ENCODE data around the gene VAV2.

VAV2 gene

GRCh38 chr9:133979921-133980863, 11.9 kb downstream of the VAV2 start:
- no peak for DNase-seq (ENCODE audit: low spot score)

DNA sequence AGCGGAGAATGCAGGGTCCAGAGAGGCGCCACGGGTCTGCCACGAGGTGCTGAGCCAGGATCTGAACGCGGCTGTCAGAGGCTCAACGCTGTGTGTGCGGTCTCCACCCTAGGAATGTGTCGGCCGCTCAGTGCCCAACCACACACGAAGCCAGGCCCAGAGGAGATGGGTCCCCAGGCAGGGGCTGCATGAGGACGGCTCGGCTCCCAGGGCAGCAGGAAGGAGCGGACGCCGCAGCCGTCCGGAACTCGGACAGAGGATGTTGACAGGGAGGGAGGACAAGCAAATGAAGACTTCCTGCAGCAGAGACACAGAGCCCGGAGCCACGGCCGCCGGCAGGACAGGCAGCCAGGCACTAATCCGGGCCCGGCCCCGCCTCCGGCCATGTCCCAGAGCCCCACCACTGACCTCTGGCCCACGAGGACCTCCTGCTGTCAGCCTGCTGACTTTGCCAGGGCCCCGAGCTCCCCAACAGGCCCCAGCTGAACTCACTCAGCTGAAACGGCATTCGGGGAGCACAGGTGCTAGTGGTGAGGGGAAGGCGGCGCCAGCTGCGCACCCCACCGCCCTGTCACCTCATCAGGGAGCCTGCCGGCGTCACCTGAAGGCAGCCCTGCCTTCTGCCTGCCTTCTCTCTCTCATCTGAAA, 12.7 kb downstream of the VAV2 start:
- no peak for DNase-seq (ENCODE audit: low spot score)

DNA sequence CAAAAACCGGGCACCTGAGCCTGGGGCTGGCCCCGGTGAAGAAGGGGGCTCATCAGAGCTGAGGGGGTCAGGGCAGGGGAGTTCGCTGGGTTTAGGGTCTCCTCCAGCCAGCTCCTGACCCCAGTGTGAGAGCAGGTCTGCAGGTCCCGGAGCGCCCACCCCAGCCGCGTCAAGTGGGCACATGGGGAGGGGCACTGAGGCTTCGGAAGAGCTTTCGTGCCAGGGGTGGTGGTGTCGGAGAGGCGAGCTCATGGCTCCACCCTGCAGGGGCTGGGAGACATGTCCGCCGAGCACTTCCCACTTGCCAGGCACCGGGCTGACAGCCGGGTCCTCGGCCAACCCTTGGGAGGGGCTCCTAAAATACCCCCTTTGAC, 13.2 kb downstream of the VAV2 start:
- no peak for DNase-seq (ENCODE audit: low spot score)

DNA sequence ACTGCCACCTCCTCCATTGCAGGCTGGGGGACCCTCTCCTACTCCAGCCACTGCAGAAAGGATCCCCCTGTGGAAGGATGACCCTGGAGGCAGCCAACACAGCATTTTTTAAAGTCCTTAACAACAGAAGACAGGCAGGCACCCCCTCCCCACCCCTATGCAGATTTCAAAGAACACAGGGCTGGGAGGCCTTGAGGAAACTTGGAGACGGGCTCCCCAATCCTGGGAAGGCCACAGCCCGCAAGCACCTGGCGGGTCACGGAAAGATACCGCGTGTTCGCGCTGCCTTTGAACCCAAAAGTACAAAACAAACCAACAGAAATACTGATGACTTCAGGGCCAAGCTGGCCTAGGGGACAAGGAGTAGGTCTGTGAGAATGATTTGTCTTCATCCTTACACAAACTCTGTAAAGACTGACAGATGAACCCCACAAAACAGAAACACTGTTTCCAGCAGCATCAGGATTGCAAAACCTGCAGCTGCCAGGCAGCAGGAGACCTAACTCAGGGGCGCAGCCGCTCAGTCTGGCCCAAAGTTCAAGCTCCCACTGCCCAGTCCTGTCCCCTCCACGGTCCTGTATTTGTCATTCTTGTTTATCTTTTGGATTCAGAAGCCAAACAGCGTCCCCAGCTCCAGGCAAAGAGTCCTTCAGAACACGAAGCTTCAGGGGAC, 13.8 kb downstream of the VAV2 start:
- DNase-seq (ENCODE audit: low spot score): no peak

DNA sequence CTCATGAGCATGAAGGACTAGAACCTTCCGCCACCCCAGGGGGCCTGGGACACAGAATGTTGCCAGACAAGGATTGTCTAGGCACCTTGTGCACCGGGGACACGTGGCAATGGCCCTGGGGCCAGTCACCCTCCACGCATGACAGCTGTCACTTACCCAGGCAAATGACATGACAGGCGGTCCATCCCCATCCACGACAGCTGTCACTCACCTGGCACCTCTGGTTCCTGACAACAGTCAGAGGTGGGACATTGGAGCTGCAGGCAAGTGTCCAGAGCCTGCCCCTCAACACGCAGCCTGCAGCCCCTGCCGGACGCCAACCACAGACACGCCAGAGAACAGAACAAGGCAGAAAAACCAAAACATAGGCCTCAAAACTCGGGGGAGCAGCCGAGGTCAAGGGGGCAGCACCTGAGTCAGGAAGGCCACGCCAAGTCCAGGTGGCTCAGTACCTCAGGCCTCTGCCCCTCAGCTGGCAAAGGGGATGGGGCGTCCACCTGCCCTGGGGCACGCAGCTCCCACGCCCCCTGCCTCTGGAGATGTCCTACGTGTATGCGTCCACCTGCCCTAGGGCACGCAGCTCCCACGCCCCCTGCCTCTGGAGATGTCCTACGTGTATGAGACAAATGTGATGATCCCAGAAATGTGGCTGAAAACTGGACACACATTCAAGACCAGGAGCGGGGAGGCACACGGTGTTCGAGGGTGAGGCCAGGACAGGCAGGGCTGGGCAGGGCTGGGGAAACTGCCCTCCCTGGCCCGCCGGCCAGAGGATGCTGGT, 14.5 kb downstream of the VAV2 start:
- DNase-seq (ENCODE audit: low spot score): no peak

GRCh38 chr9:133976887-133977286, 15.2 kb downstream of the VAV2 start:
- no peak for DNase-seq (ENCODE audit: low spot score)

- no peak for DNase-seq (ENCODE audit: low spot score)
Observed at GRCh38 chr9:133976191-133976861, 15.8 kb downstream of the VAV2 start.

DNA sequence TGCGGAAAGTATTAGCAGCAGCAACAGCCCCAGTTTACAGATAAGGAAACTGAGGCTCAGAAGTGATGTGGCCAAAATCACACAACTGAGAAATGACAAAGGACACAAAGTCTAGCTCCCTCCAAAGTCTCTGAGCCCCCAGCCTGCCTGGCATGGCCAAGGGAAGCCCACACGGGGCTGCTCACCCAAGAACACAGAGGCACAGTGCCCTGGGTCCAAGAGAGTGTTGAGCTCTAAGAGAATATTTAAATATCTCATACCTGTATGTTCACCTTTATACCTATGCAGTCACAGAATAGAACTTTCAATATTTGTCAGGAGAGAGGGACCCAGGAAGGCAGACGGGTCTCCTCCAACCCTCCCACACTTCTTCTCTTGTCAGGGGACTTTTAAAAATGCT, 16.6 kb downstream of the VAV2 start:
- no peak for DNase-seq (ENCODE audit: low spot score)

DNA sequence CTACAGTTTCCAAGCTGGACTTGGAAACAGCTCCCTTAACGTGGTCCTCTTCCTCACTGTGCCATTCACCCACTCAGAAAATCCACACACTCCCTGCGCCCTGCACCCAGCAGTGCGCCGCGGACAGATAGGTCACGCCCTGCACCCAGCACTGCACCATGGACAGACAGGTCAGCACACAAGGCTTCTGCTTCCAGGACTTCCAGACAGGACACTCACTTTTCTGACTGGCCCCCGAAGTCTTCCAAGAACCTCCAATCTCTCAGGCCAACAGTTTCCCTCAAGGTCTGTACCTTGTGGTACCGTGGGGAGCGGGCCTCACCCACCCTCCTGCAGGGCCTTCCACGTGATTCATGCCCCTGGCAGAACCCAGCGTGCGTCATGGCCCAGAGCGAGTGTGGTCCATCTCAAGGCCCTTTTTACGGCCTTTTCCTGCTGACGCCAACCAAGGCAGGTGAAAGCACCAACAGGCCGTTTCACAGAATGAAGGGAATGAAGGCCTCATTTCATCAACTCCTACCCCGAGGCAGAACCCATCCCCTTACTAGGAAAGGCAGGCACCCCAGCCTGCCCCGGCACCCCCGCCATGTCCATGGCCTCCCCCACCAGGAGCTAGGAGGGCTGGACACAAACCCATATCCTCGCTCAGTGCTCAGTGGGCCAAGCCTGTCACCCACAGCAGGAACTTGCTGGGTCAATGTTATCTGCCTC, 17.3 kb downstream of the VAV2 start:
- no peak for DNase-seq (ENCODE audit: low spot score)

DNA sequence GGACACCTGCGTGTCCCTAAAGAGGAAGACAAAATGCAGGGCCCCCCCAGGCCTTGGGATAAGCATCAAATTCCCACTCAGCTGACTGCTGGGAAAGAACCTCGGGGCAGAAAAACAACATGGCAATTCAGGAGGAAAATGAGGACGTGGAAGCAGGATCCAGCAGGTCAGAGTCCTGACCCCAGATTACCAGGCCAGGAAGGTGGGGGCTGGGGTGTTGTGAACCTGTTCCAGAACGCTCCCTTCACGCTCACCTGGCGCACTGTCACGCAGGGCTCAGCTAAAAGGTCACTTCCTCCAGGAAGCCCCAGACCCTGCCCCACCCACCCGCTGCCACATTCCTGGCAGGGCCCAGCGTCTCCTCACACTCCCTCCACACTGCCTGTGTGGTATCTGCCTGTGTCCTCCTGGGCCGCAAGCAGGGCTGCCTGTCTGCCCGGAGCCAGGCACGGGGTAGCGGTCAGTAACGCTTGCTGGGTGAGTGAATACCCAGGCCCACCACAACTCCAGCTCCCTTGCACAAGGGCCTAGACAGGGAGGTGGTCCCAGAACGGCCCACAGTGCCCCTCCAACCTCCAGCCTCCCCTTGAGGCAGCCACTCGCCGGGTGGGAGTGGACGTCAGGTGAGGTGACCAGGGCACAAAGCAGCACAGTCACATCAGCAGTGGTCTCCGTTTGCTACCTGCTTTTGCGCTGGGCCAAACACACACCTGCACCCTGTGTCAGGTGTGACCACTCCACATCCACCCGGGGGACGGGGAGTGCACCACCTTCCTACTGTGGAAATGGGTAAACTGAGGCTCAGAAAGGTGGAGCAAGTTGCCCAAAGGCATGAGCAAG, 18.1 kb downstream of the VAV2 start:
- DNase-seq (ENCODE audit: low spot score): no peak

- no peak for DNase-seq (ENCODE audit: low spot score)
Observed at GRCh38 chr9:133973111-133973790, 18.9 kb downstream of the VAV2 start.

- no peak for DNase-seq (ENCODE audit: low spot score)
Observed at GRCh38 chr9:133971981-133972941, 19.9 kb downstream of the VAV2 start.

DNA sequence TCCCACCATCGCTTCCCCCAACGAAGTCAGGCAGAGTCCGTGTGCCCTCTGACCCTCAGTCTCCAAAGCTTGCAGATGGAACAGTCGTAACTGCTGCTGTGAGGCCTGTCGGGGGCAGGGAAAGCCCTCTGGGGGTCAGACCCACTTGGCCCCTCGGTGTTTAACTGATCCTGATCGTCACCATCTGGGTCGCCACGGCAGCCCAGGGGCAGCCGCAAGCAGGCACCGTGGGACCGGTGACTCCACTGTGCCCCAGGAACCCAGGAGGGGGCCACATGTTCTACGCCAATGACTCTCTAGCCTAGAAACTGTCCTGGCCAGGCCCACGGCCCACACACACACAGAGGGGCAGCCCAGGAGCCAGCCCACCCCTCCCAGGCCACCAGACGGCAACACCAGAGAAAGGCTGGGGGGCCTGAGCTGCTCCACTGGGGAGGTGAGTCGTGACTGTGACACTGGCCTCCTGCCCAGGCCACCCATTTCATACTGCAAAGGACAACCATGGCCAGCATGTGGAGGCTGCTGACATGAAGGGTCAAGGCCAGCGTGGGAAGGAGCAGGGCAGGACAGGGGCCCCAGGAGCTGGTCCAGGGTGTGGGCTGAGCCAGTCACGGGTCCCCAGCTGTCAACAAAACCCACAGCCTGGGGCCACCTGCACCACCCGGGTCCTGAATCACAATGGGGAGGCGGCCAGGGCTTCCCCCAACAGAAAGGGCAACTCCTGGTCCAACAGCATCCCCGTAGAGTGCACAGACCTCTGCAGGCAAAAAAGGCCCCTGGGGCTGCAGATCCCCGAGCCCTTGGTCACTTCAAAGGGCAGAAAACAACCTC, 20.8 kb downstream of the VAV2 start:
- no peak for DNase-seq (ENCODE audit: low spot score)

- no peak for DNase-seq (ENCODE audit: low spot score)
Observed at GRCh38 chr9:133970581-133971058, 21.5 kb downstream of the VAV2 start.

DNA sequence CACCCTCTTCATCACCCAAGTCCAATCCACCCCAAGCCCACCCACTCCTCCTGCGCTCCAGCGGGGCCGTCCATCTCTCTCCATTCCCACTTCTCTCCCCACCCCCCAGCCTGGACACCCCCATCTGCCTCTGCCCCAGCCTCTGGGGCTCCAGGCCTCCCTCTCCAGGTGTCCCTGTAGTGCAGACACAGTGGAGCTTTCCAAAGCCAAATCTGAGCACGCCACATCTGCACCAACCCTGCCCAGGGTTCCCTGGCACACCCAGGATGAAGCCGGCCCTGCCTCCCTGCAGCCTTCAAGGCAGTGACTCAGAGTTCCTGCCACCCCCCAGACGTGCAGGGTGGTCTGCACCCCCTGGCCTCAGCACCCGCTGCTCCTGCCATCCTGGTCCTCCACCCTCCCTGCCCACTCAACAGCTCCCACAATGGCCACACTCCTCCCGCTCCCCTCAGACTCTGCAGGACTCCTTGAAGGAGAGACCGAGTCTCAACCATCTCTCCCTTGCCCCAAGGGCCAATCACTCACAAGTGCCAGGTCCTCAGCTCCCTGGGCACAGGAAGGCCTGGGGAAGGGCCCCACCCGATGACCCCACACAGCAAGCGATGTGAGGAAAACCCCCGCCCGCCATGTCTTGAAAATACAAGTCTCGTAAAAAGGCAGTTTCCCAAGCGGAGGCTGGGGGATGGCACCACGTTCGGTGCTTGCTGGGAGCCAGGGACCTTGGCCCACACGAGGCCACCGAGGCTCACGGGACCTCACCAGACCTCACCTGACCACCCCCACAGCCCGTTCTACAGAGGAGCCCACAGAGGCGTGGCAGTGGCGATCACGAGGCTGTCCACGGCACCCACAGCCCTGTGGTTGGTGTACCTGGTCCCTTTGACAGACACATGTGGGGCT, 22.2 kb downstream of the VAV2 start:
- DNase-seq (ENCODE audit: low spot score): no peak

DNA sequence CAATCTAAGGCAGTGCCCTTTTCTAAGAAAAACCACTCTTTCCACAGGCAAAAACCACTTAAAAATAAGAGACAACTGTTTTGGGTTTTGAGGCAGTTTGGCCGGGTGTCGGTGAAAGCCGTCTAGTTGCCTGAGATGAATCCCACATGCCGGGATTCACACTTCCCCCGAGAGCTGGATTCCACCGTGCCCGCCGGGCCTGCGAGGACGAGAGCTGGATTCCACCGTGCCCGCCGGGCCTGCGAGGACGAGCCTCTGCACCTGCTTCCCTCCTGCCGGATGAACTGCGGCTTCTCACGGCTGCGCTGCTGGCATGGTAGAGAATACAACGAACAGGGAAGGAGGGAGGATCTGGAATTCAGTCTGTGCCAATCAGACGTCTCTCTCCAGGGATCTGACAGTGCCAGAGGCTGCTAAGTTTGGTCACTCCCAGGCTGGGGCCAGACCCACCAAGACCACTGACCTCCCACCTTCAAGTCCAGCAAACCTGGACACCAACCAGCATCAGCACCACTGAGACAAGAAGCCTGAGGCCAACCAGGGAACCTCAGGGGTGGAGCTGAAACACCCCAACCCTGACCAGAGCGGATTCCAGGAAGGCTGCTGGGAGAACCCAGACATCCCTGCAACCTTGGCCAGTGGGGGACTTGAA, 23.0 kb downstream of the VAV2 start:
- DNase-seq (ENCODE audit: low spot score): no peak
